Activated B cell treated with CpG ODN at 0.5 μM for 24 hours (primary cell): ENCODE data around the gene ANKRD13A. TPM values are rescaled to one million over a fixed set of nuclear protein-coding genes. Genes with fewer than 3 reads are reported as not detected.

ENCODE experiments used
- ATAC-seq: fragments of 200-7000 bp; cut with Tn5 transposase; one replicate; pipeline ENCODE4 v1.10.0; 2021; ENCODE audit warnings: low read depth, mild to moderate bottlenecking, moderate library complexity
- CTCF ChIA-PET: fragments of 350-600 bp; sonication (Branson Sonifier 250); formaldehyde crosslinking; loops from one replicate; lab custom pipeline; 2021; ENCODE audit warnings: antibody characterized with exemption; lab: Charles Lee
- POLR2A ChIA-PET: fragments of 350-600 bp; sonication (Branson Sonifier 250); formaldehyde crosslinking; loops from one replicate; lab custom pipeline; 2021; ENCODE audit warnings: antibody characterized with exemption; lab: Charles Lee
- DNase-seq: peaks from one replicate; pipeline ENCODE4 v3.0.0; 2022
- H3K27ac Mint-ChIP-seq: one replicate; pipeline ENCODE4 v1.8.0; 2020; ENCODE audit warnings: mixed read lengths
- H3K27me3 Mint-ChIP-seq: one replicate; pipeline ENCODE4 v1.8.0; 2021; ENCODE audit warnings: mixed read lengths
- H3K36me3 Mint-ChIP-seq: one replicate; pipeline ENCODE4 v1.8.0; 2021; ENCODE audit warnings: low read depth, mixed read lengths
- H3K4me1 Mint-ChIP-seq: one replicate; pipeline ENCODE4 v1.8.0; 2021; ENCODE audit warnings: mixed read lengths
- H3K4me3 Mint-ChIP-seq: one replicate; pipeline ENCODE4 v1.8.0; 2020; ENCODE audit warnings: mild to moderate bottlenecking, mixed read lengths
- H3K9me3 Mint-ChIP-seq: one replicate; pipeline ENCODE4 v1.8.0; 2020; ENCODE audit warnings: mixed read lengths
- intact Hi-C: fragments of 100-400 bp; cut with micrococcal nuclease; formaldehyde crosslinking; loops from one replicate; pipeline ENCODE4 v1.15.1; 2024
- total RNA-seq: library from RNA; stranded (reverse); gene quantifications from 2 replicates; pipeline ENCODE4 v1.2.3, GENCODE V29; 2022
- TF ChIP-seq, protein P1 (sequence below): fragments of 200-600 bp; IDR thresholded peaks from one replicate; pipeline ENCODE4 v1.8.0; 2022; ENCODE audit warnings: antibody characterized with exemption, mild to moderate bottlenecking

ANKRD13A gene
- total RNA-seq, 1 donor from 2014 or later: 135 TPM

- intact Hi-C loops: no loop called here
- POLR2A ChIA-PET: no interaction called here
- CTCF ChIA-PET: no interaction called here
- DNase-seq (no peak), ATAC-seq (no peak)
- Mint-ChIP-seq H3K9me3 (no peaks in the 10 kb centered on the region), H3K36me3 (peaks cover 85% of the 10 kb centered on the region), H3K4me1 (peaks cover 8% of the 10 kb centered on the region), H3K4me3 (no peak overlapping the region), H3K27me3 (no peaks in the 10 kb centered on the region), H3K27ac (no peak overlapping the region)
- TF ChIP-seq, protein P1, sequence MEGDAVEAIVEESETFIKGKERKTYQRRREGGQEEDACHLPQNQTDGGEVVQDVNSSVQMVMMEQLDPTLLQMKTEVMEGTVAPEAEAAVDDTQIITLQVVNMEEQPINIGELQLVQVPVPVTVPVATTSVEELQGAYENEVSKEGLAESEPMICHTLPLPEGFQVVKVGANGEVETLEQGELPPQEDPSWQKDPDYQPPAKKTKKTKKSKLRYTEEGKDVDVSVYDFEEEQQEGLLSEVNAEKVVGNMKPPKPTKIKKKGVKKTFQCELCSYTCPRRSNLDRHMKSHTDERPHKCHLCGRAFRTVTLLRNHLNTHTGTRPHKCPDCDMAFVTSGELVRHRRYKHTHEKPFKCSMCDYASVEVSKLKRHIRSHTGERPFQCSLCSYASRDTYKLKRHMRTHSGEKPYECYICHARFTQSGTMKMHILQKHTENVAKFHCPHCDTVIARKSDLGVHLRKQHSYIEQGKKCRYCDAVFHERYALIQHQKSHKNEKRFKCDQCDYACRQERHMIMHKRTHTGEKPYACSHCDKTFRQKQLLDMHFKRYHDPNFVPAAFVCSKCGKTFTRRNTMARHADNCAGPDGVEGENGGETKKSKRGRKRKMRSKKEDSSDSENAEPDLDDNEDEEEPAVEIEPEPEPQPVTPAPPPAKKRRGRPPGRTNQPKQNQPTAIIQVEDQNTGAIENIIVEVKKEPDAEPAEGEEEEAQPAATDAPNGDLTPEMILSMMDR: no peak
Observed at GRCh38 chr12:110033888-110034287, 34.7 kb downstream of the ANKRD13A start.

DNA sequence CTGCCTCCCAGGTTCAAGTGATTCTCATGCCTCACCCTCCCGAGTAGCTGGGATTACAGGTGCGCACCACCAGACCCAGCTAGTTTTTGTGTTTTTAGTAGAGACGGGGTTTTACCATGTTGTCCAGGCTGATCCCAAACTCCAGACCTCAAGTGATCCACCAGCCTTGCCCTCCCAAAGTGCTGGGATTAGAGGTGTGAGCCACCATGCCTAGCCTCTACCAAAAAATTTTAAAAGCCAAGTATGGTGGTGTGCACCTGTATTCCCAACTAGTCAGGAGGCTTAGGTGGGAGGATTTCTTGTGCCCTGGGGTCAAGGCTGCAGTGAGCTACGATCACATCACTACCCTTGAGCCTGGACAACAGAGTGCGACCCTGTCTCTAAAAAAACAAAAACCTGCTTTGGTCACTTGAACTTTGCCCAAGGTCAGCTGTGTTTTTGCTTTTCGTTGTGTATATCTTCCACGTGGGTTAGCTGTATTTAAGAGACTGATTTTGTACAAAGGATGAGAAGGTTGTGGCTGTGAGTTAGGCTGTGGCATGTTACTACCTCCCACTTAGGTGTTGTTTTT is 36.4 kb downstream of the ANKRD13A start:
- no peaks in the 10 kb centered on the region for H3K27me3 Mint-ChIP-seq

GRCh38 chr12:110037315-110037714 is 38.1 kb downstream of the ANKRD13A start:
- POLR2A ChIA-PET: interaction anchor here (1.2 kb wide), 1 partner anchor 152 kb away, joined by 6 read pairs; no protein-coding TSS in a partner anchor
- Mint-ChIP-seq H3K27me3 (no peaks in the 10 kb centered on the region), H3K9me3 (no peaks in the 10 kb centered on the region), H3K27ac (no peak overlapping the region), H3K4me3 (no peak overlapping the region), H3K4me1 (peaks cover 22% of the 10 kb centered on the region), H3K36me3 (peaks cover 82% of the 10 kb centered on the region)
- intact Hi-C loops: no loop called here
- DNase-seq (no peak), ATAC-seq (no peak)
- TF ChIP-seq, protein P1: no peak
- CTCF ChIA-PET: no interaction called here

More for the DNA sequence above, 36.4 kb downstream of the ANKRD13A start:
- no peak overlapping the region for H3K4me3 Mint-ChIP-seq
- no peak for DNase-seq
- ATAC-seq: no peak
- peaks cover 21% of the 10 kb centered on the region for H3K4me1 Mint-ChIP-seq
- no peak overlapping the region for H3K27ac Mint-ChIP-seq
- TF ChIP-seq, protein P1: no peak
- ChIA-PET CTCF (interaction anchor here (1.0 to 1.1 kb wide), 2 partner anchors 11 to 15 kb away, joined by 3 read pairs; no protein-coding TSS in a partner anchor), POLR2A (no interaction called here)
- intact Hi-C loops: no loop called here
- H3K36me3 Mint-ChIP-seq: peaks cover 86% of the 10 kb centered on the region
- H3K9me3 Mint-ChIP-seq: no peaks in the 10 kb centered on the region

DNA sequence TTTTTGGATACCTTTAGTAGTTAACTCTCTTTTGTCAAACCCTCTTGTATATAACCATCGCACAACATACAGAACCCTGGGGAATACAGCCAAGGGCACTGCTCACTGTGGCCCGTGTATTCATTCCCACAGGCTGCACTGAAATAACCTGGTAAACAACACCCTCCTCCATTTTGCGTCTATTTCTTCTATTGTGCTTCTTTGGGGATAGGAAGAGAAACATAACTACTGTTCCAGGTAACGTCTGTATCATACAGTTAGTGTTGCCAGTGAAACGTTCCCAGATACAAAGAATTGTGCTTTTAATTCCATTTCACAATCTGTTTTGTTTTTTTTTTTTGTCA is 39.5 kb downstream of the ANKRD13A start:
- H3K9me3 Mint-ChIP-seq: no peaks in the 10 kb centered on the region
- no peak overlapping the region for H3K27ac Mint-ChIP-seq
- no peak for DNase-seq
- TF ChIP-seq, protein P1: no peak
- ATAC-seq: no peak
- no peak overlapping the region for H3K4me3 Mint-ChIP-seq
- ChIA-PET POLR2A (interaction anchor here (2.1 kb wide), 1 partner anchor 26 kb away, joined by 6 read pairs; no protein-coding TSS in a partner anchor), CTCF (no interaction called here)
- H3K4me1 Mint-ChIP-seq: peaks cover 30% of the 10 kb centered on the region
- H3K27me3 Mint-ChIP-seq: no peaks in the 10 kb centered on the region
- intact Hi-C loops: no loop called here
- peaks cover 82% of the 10 kb centered on the region for H3K36me3 Mint-ChIP-seq

DNA sequence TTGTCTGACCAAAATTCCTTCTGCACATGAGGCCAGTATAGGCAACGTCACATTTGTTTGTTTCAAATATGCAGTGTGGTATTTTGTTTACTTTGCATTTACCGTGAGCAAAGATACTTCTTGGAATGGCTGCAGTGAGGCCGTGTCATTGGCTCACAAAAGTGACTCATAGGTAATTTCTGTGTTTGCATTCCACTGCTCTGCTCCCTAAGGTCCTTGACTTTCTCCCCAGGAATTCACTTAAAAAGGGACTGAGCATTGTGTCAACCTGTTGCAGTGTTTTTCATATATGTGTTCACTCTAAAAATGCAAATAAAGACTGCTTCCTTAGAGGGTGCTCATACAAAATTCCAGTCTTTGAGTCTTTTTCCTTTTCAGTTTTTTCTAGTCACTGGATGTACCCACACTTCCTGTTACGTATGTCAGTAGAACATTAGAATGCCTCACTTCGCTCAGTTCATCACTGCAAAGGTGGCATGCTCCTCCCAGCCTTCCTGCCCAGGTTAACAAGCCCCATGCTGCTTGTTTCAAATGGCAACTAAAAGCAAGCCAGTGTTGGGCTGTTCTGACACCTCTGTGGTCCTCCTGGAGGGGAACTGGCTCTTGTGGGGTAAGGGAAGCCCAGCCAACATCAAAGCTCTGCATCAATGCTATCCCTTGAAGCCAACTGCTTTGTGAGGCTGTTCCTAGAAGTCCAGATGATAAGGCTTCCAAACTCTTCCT is 40.0 kb downstream of the ANKRD13A start:
- no peak overlapping the region for H3K4me3 Mint-ChIP-seq

More for the DNA sequence above, 40.0 kb downstream of the ANKRD13A start:
- TF ChIP-seq, protein P1: no peak
- DNase-seq (no peak), ATAC-seq (no peak)
- H3K9me3 Mint-ChIP-seq: no peaks in the 10 kb centered on the region
- ChIA-PET POLR2A (interaction anchor here (2.1 kb wide), 1 partner anchor 26 kb away, joined by 6 read pairs; no protein-coding TSS in a partner anchor), CTCF (no interaction called here)
- peaks cover 78% of the 10 kb centered on the region for H3K36me3 Mint-ChIP-seq
- intact Hi-C loops: no loop called here
- no peaks in the 10 kb centered on the region for H3K27me3 Mint-ChIP-seq
- H3K4me1 Mint-ChIP-seq: peaks cover 32% of the 10 kb centered on the region
- H3K27ac Mint-ChIP-seq: peak overlapping the region; percentile 61
